ENCODE results near the gene KATNAL2.

Gene KATNAL2

DNA sequence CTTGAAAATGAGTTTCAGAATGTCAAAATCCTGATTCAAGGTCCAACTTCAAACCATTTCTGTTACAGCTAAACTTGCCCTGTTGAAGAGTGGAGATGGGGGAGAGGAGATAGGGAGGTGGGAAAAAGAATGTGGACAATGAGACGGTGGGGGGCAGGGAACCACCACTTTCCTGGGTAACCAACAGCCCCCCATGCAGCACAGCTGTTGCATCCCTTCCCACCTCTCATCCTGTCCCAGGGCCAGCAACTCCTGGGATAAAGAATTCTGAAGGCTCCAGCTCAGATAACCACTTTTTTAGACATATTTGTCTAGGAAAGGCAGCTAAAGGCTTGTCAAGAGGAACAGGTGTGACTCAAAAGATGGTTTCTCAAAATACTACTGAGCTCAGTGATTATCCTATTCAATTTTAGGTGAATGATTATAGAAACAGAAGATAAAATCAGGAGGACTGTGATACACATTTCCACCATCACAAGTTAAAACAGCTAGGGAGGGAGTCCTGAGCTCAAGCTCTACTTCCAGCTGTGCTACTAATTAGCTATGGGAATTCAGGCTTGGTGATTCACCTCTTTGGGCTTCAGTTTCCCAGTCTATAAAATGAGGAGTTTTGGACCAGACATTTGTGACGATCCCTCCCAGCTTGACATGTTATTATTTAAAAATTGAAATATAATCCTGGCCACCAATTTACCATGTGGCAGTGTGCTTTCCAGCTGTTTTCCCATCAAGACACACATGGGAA, 196.6 kb downstream of the KATNAL2 start:
- no peak for DNase-seq (ENCODE audit: low read depth)

DNA sequence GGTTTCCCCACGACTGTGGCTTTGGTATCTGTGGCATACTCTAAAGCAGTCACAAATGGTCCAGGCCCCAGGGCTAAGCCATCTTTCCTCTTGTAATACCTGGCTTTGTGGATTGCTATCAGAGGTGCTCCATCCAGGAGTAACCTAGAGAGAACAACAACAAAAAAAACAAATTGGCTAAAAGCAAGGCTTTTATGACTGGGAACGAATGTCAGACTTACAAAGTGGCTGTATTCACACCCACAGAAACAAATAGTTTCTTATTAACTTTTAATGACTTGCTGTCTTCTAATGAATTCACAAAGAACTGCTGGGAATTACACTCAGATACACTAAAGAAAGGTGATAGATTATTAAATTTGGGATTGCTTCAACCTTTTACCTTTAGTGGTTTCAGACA, 197.8 kb downstream of the KATNAL2 start:
- DNase-seq (ENCODE audit: low read depth), result no peak

DNA sequence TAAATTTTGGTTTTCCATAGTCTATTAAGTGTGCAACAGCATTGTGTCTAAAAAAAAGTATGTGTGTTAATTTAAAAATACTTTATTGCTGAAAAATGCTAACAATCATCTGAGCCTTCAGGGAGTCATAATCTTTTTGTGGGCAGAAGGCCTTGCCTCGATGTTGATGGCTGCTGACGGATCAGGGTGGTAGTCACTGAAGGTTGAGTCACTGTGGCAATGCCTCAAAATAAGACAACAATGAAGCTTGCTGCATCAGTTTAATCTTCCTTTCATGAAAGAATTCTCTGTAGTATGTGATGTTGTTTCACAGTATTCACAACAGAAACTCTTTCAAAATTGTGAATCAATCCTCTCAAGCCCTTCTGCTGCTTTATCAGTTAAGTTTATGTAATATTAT, 201.6 kb downstream of the KATNAL2 start:
- DNase-seq (ENCODE audit: low read depth), result no peak

DNA sequence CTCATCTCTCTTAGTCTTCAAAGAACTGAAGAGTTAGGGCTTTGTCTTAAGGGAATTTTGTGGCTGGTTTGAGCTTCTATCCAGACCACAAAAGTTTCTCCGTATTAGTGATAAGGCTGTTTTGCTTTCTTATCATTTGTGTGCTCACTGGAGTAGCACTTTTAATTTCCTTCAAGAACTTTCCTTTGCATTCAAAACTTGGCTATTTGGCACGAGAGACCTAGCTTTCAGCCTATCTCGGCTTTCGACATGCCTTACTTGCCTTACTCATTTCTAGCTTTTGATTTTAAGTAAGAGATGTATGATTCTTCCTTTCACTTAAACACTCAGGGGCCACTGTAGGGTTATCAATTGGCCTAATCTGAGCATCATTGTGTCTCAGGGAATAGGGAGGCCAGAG, 203.0 kb downstream of the KATNAL2 start:
- DNase-seq (ENCODE audit: low read depth), result no peak

DNA sequence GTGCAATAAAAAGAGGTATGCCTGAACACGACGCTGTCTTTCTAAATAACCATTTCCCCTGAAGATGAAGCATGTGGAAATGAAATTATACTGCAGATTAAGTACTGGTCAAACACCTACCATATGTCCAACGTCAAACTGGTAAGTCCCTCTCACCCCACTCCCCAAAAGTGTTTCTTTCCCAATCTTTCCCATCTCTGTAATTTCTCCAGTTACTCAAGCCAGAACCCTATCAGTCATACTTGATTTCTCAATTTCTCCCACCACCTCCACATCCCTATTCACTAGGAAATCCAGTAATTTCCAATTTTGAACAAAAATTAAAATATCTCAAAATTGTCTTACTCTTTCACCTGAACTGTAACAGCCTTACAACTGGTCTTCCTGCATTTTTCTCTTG, 203.7 kb downstream of the KATNAL2 start:
- no peak for DNase-seq (ENCODE audit: low read depth)

DNA sequence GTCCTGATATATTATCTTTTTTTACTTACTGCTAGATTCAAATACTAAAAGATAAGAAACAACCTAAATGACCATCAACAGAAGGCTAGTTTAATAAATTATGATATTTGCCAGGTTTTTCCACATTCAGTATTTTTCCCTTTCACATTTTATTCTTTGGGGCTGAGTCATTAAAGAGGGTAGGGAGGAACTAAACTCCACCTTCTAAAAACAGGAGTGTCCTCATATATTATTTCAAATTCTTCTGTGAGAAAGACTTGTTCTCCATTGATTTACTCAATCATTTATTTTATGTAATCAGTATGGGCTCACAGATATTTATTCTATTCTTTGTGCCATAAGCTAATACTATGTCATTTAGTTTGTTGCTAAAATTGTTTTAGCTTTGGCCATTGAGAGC, 223.9 kb downstream of the KATNAL2 start:
- no peak for DNase-seq (ENCODE audit: low read depth)

DNA sequence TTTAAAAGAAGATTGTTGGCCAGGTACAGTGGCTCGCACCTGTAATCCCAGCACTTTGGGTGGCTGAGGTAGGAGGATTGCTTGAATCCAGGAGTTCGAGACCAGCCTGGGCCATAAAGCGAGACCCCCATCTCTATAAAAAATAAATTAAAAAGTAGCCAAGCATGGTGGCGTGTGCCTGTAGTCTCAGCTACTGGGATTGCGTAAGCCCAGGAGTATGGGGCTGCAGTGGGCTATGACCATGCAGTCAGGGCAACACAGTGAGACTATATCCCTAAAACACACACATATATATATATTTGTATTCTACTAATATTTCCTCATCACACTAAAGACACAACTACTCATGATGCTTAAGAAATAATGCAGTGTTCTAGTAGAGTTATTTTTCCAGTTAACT, 225.8 kb downstream of the KATNAL2 start:
- no peak for DNase-seq (ENCODE audit: low read depth)

DNA sequence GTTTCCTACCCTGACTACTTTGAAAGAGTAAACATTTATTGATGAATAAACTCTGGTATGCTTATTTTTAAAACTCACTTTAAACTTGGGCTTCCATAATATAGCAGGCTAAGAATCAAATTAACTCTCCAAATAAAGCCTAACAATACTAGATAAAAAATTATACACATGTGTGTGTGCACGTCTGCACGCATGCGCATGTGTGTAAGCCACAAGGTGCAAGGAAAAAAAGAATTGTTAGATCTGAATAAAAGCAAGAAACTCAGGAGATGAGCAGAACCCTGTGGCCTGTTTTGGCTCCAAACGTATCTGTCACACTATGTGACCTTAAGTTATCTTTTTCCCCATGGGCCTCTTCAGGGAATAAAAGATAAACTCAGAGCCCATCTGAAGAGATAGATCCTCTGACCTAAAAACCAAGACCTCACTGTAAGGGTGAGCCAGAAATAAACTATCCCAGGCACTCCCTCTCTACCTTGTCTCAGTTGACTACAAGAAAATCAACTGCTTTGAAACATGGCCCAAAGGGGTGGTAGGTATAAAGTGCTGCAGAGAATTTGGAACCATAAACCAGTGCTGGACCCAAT, 226.6 kb downstream of the KATNAL2 start:
- DNase-seq (ENCODE audit: low read depth), result no peak

DNA sequence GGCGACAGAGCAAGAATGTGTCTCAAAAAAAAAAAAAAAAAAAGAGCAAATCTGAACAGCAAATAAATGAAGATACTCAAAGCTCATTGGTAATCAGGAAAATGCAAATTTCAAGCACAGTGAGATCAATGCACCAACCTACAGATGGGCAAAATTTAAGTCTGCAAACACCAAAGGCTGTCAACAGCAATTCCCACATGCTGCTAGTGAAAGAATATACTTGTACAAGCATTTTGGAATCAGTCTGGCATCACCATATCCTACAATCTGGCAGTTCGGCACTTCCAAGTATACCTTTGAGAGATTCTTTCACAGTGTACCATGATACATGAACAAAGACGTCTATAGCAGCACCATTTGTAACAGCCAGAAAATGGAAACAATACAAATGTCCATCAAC, 228.8 kb downstream of the KATNAL2 start:
- DNase-seq (ENCODE audit: low read depth), result no peak

DNA sequence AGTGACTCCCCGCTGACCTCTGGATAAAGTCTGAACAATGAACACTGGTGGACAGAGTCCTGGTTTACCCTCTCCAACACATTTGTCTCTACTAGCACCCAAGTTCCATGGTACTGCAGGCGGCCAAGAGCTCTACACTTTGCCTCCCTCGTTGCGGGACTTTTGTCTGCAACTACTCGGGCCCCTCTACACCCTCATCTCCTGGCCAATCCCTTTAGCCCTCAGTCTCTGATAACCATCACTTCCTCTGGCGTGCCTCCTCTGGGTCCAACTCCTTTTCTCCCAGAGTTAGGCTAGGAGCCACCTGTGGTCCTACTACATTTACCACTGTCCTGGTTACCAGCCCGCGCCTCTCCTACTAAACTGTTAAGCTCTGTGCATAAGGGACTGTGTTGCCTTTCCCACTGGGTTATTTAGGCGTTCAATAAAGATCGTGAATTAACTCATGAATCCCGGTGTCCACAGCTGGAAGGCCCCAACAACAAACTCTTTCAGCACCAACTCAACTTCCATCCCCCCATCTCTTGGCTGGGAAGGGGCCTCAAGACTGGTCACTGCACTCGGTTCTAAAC, 232.1 kb downstream of the KATNAL2 start:
- DNase-seq (ENCODE audit: low read depth), result no peak

DNA sequence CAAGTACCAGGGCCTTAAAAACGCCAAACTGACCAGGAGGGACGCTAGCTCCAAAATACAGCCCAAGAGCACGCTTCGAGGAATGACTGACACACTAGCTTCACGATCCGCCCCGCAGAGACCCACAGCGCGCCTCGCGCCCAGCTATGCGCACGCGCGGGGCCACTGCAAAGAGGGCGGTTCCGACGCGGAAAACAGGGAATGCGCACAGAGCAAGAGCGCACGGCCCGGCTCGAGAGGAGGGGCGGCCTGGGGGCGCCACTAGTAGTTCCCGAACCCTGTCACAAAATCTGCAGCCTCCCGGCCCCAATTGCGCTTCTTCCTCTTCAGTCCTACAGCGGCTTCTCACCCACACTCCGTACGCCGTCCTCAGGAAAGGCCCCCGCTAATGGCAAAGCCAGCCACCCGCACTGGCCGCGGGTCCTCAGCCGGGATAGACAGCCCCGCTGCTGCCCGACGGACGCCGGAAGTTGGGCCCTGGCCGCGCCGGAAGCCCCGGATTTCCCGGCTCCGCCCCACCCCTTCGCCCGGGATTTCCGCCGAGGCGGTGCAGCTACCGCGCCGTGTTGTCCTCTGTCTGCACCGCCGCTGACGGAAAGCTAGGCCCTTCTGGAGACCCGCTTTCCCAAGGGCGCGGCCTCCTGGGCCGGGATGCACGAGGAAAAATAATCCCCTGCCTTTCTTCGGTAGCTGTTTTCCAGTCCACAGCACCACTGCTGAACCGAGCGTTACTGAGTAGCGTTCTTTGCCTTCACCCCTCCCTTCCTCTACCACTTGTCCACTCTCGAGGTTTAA, 232.8 kb downstream of the KATNAL2 start, which contains the start of gene HDHD2:
Gene HDHD2, minus strand, starts transcription at position 472 of the 795 bp plus-strand sequence. CDS start 14,061 bp downstream, outside the sequence.
- peak; percentile 64 for DNase-seq (ENCODE audit: low read depth)

DNA sequence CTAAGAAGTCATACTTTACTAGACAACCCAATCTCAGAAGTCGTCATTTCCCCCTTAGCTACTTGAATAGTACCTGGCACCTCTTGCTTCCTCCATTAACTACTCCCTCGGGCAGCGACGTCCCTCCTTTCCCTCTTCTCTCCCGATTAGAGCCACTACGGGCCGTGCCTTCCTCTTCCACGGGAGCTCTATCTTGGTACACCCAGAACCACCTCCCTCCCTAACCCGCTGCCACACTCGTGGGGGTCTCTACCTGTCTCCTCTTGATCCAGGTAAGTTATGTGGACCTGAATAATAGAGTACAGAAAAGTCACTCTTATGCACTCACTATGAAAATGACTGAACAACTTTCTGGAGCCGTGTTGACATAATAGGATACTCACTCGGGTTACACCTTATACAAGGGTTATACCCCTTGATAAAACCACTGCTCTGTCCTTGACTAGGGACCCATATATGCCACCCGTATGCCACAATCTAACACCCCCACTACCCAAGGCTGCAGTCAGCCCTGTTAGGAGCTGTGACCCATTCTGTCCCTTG, 233.5 kb downstream of the KATNAL2 start:
- DNase-seq (ENCODE audit: low read depth), result no peak

DNA sequence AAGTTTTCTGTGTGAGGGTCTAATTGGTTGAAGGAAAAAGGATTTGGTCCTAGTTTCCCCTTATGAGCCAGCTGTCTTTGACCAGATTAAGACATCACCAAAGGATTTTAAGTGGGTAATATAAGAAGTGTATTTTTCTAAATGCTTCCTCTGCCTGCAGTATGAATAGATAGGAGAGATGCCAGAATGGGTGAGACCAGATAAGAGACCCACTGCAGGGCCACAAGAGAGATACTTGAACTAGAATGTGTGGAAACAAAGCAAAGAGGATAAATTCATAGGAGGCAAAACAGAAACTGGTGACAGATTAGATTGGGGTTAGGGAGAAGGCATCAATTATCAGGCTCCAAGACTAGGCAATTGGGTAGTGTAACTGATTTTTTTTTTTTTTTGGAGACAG, 234.0 kb downstream of the KATNAL2 start:
- no peak for DNase-seq (ENCODE audit: low read depth)
